Endodermal cell (in vitro differentiated cells): ENCODE measurements around the gene PC. TPM values are rescaled to one million over a fixed set of nuclear protein-coding genes. Genes with fewer than 3 reads are reported as not detected.

Source experiments
- DNase-seq: peaks from one replicate; pipeline ENCODE4 v3.0.0-alpha.2; 2017
- H3K27ac ChIP-seq: 2 replicates; pipeline ENCODE4 v1.5.1; 2013; ENCODE audit warnings: mild to moderate bottlenecking, low read depth, low read length, moderate library complexity
- H3K27me3 ChIP-seq: 2 replicates; pipeline ENCODE4 v1.6.1; 2013; ENCODE audit warnings: mild to moderate bottlenecking, low read length, moderate library complexity; ENCODE audit not compliant: insufficient read depth, control insufficient read depth, poor library complexity, severe bottlenecking
- H3K36me3 ChIP-seq: 2 replicates; pipeline ENCODE4 v1.7.0; 2013; ENCODE audit warnings: mild to moderate bottlenecking, low read length, moderate library complexity; ENCODE audit not compliant: control insufficient read depth, insufficient read depth
- H3K4me1 ChIP-seq: one replicate; pipeline ENCODE4 v1.7.0; 2013; ENCODE audit warnings: low read length; ENCODE audit not compliant: control insufficient read depth, insufficient read depth
- H3K4me3 ChIP-seq: 2 replicates; pipeline ENCODE4 v1.5.1; 2013; ENCODE audit warnings: mild to moderate bottlenecking, low read length, moderate library complexity
- H3K9ac ChIP-seq: 2 replicates; pipeline ENCODE4 v1.6.1; 2013; ENCODE audit warnings: mild to moderate bottlenecking, low read length, moderate library complexity; ENCODE audit not compliant: poor library complexity, severe bottlenecking; ENCODE audit errors: extremely low read depth
- H3K9me3 ChIP-seq: 2 replicates; pipeline ENCODE4 v1.6.1; 2013; ENCODE audit warnings: mild to moderate bottlenecking, low read length, moderate library complexity; ENCODE audit not compliant: control insufficient read depth
- H3K27ac Mint-ChIP-seq: 2 replicates; pipeline ENCODE4 v1.8.0; 2020; ENCODE audit warnings: mixed read lengths
- H3K27me3 Mint-ChIP-seq: 2 replicates; pipeline ENCODE4 v1.8.0; 2021; ENCODE audit warnings: mild to moderate bottlenecking, mixed read lengths; ENCODE audit not compliant: insufficient read depth
- H3K36me3 Mint-ChIP-seq: 2 replicates; pipeline ENCODE4 v1.8.0; 2020; ENCODE audit warnings: low read depth, mixed read lengths
- H3K4me1 Mint-ChIP-seq: 2 replicates; pipeline ENCODE4 v1.8.0; 2020; ENCODE audit warnings: mixed read lengths
- H3K4me3 Mint-ChIP-seq: 2 replicates; pipeline ENCODE4 v1.8.0; 2020; ENCODE audit warnings: mild to moderate bottlenecking, moderate library complexity, mixed read lengths
- H3K9me3 Mint-ChIP-seq: 2 replicates; pipeline ENCODE4 v1.8.0; 2020; ENCODE audit warnings: mild to moderate bottlenecking, mixed read lengths
- WGBS, 2 experiments: methylation state at CpG; one replicate each; pipeline versions ENCODE4 v1.1.5 to v1.1.7; 2013; ENCODE audit warnings: missing lambda C conversion rate in 2 of 2, mixed read lengths in 1 of 2; ENCODE audit not compliant: insufficient coverage in 1 of 2, insufficient read length in 1 of 2; 5-methylcytosine and 5-hydroxymethylcytosine counted together
- total RNA-seq, 2 donors: library from RNA; stranded (reverse); fragmentation: NEBNext Ultra II Directional in 1 of 2; extraction: Animal tissue kit (Norgen Biotek cat#: 25700) in 1 of 2; gene quantifications; 2 replicates in 1 of 2; 3 replicates in 1 of 2; pipeline ENCODE4 v1.2.1, GENCODE V29; 2021
- TF ChIP-seq, protein P1 (sequence below): fragments of 200-600 bp; sonication (generic); conservative IDR thresholded peaks from 2 replicates; pipeline ENCODE4 v1.5.0; 2021; ENCODE audit warnings: antibody characterized with exemption, mild to moderate bottlenecking

Gene PC
- total RNA-seq, 2 donors from 2014 or later, result 21.9 to 24.4 TPM

DNA sequence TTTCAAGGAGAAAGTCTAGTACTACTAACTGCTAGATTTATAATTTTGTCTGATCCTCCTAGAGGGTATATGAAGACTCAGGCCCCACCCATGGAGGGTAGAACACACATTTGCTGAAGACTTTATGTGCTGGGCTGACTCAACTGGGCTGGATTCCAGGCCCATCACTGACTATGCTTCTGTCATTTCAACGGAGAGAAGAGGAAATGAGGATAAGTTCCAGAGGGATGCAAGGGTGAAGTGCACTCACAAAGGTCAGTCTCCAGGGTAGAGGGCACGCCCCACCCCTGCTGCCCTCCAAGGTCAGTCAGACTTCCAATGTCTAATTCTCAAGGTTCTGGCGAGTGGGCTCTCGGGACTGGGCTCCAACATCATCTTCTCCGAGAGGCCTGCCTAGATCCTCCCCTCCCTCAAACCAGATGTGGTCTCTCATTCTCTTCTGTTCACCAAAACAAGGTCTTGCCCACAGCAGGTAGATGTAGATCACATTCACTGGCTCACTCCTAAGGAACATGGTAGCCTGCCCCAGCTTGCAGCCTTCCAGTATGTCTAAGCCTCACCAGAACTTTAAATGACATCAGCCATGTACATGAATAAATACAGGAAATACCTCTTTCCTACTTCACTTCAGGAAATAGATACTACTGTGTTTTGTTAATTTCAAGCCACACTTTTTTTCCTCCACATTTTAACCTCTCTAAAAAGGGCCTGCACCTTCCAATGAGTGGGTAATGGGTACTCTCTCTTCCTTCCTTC, 9.7 kb upstream of the PC start:
- no peak overlapping the region for H3K9ac ChIP-seq
- H3K27me3 ChIP-seq, result no peaks in the 10 kb centered on the region
- no peak overlapping the region for H3K27ac Mint-ChIP-seq
- DNase-seq, result no peak
- no peak overlapping the region for H3K4me3 ChIP-seq
- H3K36me3 ChIP-seq, result no peaks in the 10 kb centered on the region
- H3K36me3 Mint-ChIP-seq, result no peaks in the 10 kb centered on the region
- peaks cover 9% of the 10 kb centered on the region for H3K9me3 ChIP-seq
- H3K4me1 ChIP-seq, result no peaks in the 10 kb centered on the region
- no peaks in the 10 kb centered on the region for H3K9me3 Mint-ChIP-seq
- H3K4me1 Mint-ChIP-seq, result peaks cover 2% of the 10 kb centered on the region
- H3K27ac ChIP-seq, result no peak overlapping the region
- TF ChIP-seq, protein P1, sequence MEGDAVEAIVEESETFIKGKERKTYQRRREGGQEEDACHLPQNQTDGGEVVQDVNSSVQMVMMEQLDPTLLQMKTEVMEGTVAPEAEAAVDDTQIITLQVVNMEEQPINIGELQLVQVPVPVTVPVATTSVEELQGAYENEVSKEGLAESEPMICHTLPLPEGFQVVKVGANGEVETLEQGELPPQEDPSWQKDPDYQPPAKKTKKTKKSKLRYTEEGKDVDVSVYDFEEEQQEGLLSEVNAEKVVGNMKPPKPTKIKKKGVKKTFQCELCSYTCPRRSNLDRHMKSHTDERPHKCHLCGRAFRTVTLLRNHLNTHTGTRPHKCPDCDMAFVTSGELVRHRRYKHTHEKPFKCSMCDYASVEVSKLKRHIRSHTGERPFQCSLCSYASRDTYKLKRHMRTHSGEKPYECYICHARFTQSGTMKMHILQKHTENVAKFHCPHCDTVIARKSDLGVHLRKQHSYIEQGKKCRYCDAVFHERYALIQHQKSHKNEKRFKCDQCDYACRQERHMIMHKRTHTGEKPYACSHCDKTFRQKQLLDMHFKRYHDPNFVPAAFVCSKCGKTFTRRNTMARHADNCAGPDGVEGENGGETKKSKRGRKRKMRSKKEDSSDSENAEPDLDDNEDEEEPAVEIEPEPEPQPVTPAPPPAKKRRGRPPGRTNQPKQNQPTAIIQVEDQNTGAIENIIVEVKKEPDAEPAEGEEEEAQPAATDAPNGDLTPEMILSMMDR, result no peak
- peaks cover 4% of the 10 kb centered on the region for H3K27me3 Mint-ChIP-seq
- 87 to 100% methylated on average over 2 to 5 of the region's 5 CpGs for WGBS, 2 experiments
- no peak overlapping the region for H3K4me3 Mint-ChIP-seq

DNA sequence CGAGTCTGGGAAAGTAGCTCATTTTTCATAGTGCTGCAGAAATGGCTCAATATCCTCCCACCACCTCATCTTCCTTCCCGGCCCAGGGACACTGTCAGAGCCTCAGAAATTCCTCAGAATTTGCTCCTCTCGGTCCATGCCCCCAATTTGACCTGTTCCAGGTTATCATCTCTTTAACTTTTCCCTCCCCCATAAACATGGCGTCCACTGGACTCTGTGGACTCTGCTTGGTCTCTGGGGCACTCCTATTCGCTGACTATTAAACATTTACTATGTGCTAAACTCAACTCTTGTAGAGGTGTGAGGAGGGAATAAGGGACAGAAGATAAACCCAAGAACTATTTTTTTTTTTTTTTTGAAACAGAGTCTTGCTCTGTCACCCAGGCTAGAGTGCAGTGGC, 8.2 kb upstream of the PC start:
- Histone ChIP-seq H3K27me3 (no peaks in the 10 kb centered on the region), H3K4me3 (no peak overlapping the region), H3K9me3 (peaks cover 9% of the 10 kb centered on the region), H3K36me3 (no peaks in the 10 kb centered on the region), H3K4me1 (no peaks in the 10 kb centered on the region), H3K27ac (no peak overlapping the region), H3K9ac (no peak overlapping the region)
- no peak overlapping the region for H3K4me3 Mint-ChIP-seq
- no peak for DNase-seq
- no peaks in the 10 kb centered on the region for H3K9me3 Mint-ChIP-seq
- peaks cover 4% of the 10 kb centered on the region for H3K27me3 Mint-ChIP-seq
- no peak overlapping the region for H3K27ac Mint-ChIP-seq
- no peaks in the 10 kb centered on the region for H3K36me3 Mint-ChIP-seq
- WGBS, 2 experiments, result 90 to 93% methylated on average over 2 to 4 of the region's 5 CpGs
- peaks cover 2% of the 10 kb centered on the region for H3K4me1 Mint-ChIP-seq
- TF ChIP-seq, protein P1, result no peak

DNA sequence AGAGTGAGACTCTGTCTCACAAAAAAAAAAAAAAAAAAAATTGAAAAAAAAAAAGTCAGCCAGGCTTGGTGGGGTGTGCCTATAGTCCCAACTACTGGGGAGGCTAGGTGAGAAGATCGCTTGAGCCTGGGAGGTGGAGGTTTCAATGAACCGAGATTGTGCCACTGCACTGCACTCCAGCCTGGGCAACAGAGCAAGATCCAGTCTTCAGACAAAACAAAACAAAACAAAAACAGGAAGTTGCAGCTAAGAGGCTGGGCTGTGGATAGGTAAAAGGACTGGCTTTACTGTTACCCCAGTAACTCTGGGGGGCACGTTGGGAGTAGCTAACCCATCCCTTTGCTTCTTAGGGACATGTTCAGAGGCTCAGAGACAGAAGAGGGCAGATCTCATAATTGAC, 6.3 kb upstream of the PC start:
- no peak overlapping the region for H3K27ac Mint-ChIP-seq
- Histone ChIP-seq H3K27ac (no peak overlapping the region), H3K27me3 (peaks cover 2% of the 10 kb centered on the region), H3K36me3 (no peaks in the 10 kb centered on the region), H3K9ac (no peak overlapping the region), H3K9me3 (no peaks in the 10 kb centered on the region), H3K4me3 (no peak overlapping the region), H3K4me1 (no peaks in the 10 kb centered on the region)
- TF ChIP-seq, protein P1, result no peak
- no peaks in the 10 kb centered on the region for H3K4me1 Mint-ChIP-seq
- no peak overlapping the region for H3K4me3 Mint-ChIP-seq
- no peaks in the 10 kb centered on the region for H3K9me3 Mint-ChIP-seq
- DNase-seq, result no peak
- peaks cover 11% of the 10 kb centered on the region for H3K27me3 Mint-ChIP-seq
- WGBS, 2 experiments, result 87 to 91% methylated on average over 1 to 3 of the region's 3 CpGs
- no peaks in the 10 kb centered on the region for H3K36me3 Mint-ChIP-seq
